T follicular helper cell (primary cell): Measurements from ENCODE around the gene NOL9.

Experiments
- DNase-seq: peaks from one replicate; pipeline ENCODE4 v3.0.0-alpha.2; 2020; ENCODE audit warnings: low read depth

Gene NOL9

GRCh38 chr1:6590046-6590445 lies 35.7 kb upstream of the NOL9 start:
- no peak for DNase-seq

GRCh38 chr1:6588893-6589520 lies 34.7 kb upstream of the NOL9 start:
- DNase-seq, result no peak

- no peak for DNase-seq
These were observed 34.0 kb upstream of the NOL9 start for GRCh38 chr1:6588128-6588892.

- no peak for DNase-seq
These were observed 33.1 kb upstream of the NOL9 start for GRCh38 chr1:6587261-6588005.

- DNase-seq, result no peak
These were observed 32.1 kb upstream of the NOL9 start for GRCh38 chr1:6586404-6586816.

GRCh38 chr1:6585841-6586240 lies 31.5 kb upstream of the NOL9 start:
- no peak for DNase-seq

GRCh38 chr1:6585081-6585722 lies 30.9 kb upstream of the NOL9 start:
- DNase-seq, result no peak

- no peak for DNase-seq
These were observed 30.1 kb upstream of the NOL9 start for GRCh38 chr1:6584126-6585080.

- no peak for DNase-seq
These were observed 28.1 kb upstream of the NOL9 start for GRCh38 chr1:6582370-6582769.

GRCh38 chr1:6581561-6582305 lies 27.4 kb upstream of the NOL9 start:
- no peak for DNase-seq

- no peak for DNase-seq
These were observed 26.5 kb upstream of the NOL9 start for GRCh38 chr1:6580593-6581409.

- no peak for DNase-seq
These were observed 25.8 kb upstream of the NOL9 start for GRCh38 chr1:6580119-6580592.

- DNase-seq, result peak; percentile 95
These were observed 25.2 kb upstream of the NOL9 start, which contains the start of gene ZBTB48 for GRCh38 chr1:6579374-6580118. TSS of gene ZBTB48 (plus strand) at chr1:6579994. CDS start at chr1:6580610, 616 bp downstream.

- no peak for DNase-seq
These were observed 24.5 kb upstream of the NOL9 start for GRCh38 chr1:6578624-6579373.

GRCh38 chr1:6577831-6578525 lies 23.7 kb upstream of the NOL9 start:
- DNase-seq, result no peak

GRCh38 chr1:6574818-6575217 lies 20.5 kb upstream of the NOL9 start:
- DNase-seq, result no peak

GRCh38 chr1:6574025-6574620 lies 19.8 kb upstream of the NOL9 start:
- DNase-seq, result no peak
